Mucosa of descending colon (tissue), 3 donors: ENCODE data around the gene COBL. TPM values are rescaled to one million over a fixed set of nuclear protein-coding genes. Genes with fewer than 3 reads are reported as not detected.

ENCODE experiments used
- ATAC-seq: fragments of 200-7000 bp; cut with Tn5 transposase; one replicate; pipeline ENCODE4 v1.9.1; 2020; ENCODE audit warnings: mild to moderate bottlenecking, moderate library complexity
- DNase-seq, 3 donors: peaks; one replicate each; pipeline ENCODE4 v3.0.0-alpha.2; 2020
- H3K36me3 ChIP-seq: fragments of 200-600 bp; one replicate; pipeline ENCODE4 v1.8.0; 2021; ENCODE audit warnings: low read depth, mild to moderate bottlenecking
- H3K4me1 ChIP-seq: fragments of 200-600 bp; one replicate; pipeline ENCODE4 v1.8.0; 2021; ENCODE audit warnings: low read depth, mild to moderate bottlenecking
- H3K4me3 ChIP-seq: fragments of 200-600 bp; one replicate; pipeline ENCODE4 v1.8.0; 2021; ENCODE audit warnings: mild to moderate bottlenecking
- H3K9me3 ChIP-seq: fragments of 200-600 bp; one replicate; pipeline ENCODE4 v1.8.0; 2021; ENCODE audit warnings: mild to moderate bottlenecking
- intact Hi-C, 2 donors: fragments of 100-400 bp; cut with DNase I in 1 of 2; cut with micrococcal nuclease in 1 of 2; formaldehyde crosslinking; loops; one replicate each; pipeline versions ENCODE4 v1.11.0 to v1.11.1; 2022; cut with DNase I, micrococcal nuclease
- total RNA-seq, 3 donors: library from RNA; stranded (reverse); fragmentation: NEBNext Ultra II Directional in 2 of 3; extraction: Animal tissue kit (Norgen Biotek cat#: 25700) in 2 of 3; gene quantifications; one replicate each; pipeline versions ENCODE4 v1.2.1 to v1.2.4, GENCODE V29; 2021 to 2023
- TF ChIP-seq, protein P1 (sequence below): fragments of 200-600 bp; IDR thresholded peaks from one replicate; pipeline ENCODE4 v1.8.0; 2022; ENCODE audit warnings: antibody characterized with exemption, mild to moderate bottlenecking
- donor health status: DM: no; HTN: no; CAD: no; lungs with moderate emphysema.
- donor health status: DM: no; HTN: no; CAD: no.
- donor health status: DM: no; HTN: yes; CAD: no.

The COBL gene
- total RNA-seq, 3 donors from 2014 or later, result 48.6 to 91.8 (median 56.6) TPM

GRCh38 chr7:50977421-50977820, 339.2 kb downstream of the COBL start:
- no peaks in the 10 kb centered on the region for H3K9me3 ChIP-seq
- ATAC-seq (no peak), DNase-seq (no peak)
- no peak overlapping the region for H3K4me3 ChIP-seq
- intact Hi-C loops, result no loop called here
- no peaks in the 10 kb centered on the region for H3K36me3 ChIP-seq
- H3K4me1 ChIP-seq, result no peaks in the 10 kb centered on the region
- TF ChIP-seq, protein P1, sequence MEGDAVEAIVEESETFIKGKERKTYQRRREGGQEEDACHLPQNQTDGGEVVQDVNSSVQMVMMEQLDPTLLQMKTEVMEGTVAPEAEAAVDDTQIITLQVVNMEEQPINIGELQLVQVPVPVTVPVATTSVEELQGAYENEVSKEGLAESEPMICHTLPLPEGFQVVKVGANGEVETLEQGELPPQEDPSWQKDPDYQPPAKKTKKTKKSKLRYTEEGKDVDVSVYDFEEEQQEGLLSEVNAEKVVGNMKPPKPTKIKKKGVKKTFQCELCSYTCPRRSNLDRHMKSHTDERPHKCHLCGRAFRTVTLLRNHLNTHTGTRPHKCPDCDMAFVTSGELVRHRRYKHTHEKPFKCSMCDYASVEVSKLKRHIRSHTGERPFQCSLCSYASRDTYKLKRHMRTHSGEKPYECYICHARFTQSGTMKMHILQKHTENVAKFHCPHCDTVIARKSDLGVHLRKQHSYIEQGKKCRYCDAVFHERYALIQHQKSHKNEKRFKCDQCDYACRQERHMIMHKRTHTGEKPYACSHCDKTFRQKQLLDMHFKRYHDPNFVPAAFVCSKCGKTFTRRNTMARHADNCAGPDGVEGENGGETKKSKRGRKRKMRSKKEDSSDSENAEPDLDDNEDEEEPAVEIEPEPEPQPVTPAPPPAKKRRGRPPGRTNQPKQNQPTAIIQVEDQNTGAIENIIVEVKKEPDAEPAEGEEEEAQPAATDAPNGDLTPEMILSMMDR, result no peak

DNA sequence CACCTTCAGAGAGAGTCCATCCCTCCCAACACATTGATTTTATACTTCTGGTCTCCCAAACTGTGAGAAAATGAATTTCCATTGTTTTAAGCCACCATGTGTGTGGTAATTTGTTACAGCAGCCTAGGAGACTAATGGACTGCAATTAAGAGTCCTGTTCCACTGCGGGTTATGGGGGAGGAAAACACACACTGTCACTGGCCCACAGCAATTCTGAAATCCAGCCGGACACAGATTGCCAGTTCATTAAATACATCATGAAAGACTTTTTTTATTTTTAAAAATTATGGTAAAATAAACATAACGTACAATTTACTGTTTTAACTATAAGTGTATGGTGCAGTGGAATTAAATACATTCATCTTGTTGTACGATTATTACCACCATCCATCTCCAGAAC, 340.5 kb downstream of the COBL start:
- Histone ChIP-seq H3K36me3 (no peaks in the 10 kb centered on the region), H3K4me1 (no peaks in the 10 kb centered on the region), H3K9me3 (no peaks in the 10 kb centered on the region), H3K4me3 (no peak overlapping the region)
- no peak for ATAC-seq
- TF ChIP-seq, protein P1, result no peak
- intact Hi-C loops, result no loop called here
- no peak for DNase-seq

DNA sequence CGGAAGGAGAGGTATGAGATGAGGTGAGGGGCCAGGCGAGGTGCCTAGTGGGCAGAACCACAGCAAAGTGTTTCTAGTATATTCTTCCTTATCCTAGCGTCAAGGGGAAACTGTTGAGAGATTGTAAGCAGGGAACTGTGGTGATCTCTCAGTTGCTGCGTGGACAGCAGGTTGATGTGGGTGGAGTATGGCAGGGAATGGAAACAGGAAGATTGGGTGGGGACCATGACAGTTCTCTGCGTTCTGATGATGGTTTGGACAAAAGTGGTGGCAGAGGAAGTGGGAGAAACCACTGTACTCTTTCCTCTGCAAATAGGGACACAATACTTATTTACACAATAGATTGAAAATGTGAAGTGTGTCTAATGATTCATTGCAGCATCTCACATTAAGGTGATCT, 342.4 kb downstream of the COBL start:
- ATAC-seq (no peak), DNase-seq (no peak)
- TF ChIP-seq, protein P1, result no peak
- Histone ChIP-seq H3K4me3 (no peak overlapping the region), H3K36me3 (no peaks in the 10 kb centered on the region), H3K4me1 (no peaks in the 10 kb centered on the region), H3K9me3 (no peaks in the 10 kb centered on the region)
- intact Hi-C loops, result no loop called here

- TF ChIP-seq, protein P1, result no peak
- no peak for ATAC-seq
- H3K4me3 ChIP-seq, result no peak overlapping the region
- intact Hi-C loops, result no loop called here
- DNase-seq, result no peak
- H3K4me1 ChIP-seq, result no peaks in the 10 kb centered on the region
- no peaks in the 10 kb centered on the region for H3K36me3 ChIP-seq
- H3K9me3 ChIP-seq, result no peaks in the 10 kb centered on the region
Observed at GRCh38 chr7:50973814-50974213, 342.8 kb downstream of the COBL start.

DNA sequence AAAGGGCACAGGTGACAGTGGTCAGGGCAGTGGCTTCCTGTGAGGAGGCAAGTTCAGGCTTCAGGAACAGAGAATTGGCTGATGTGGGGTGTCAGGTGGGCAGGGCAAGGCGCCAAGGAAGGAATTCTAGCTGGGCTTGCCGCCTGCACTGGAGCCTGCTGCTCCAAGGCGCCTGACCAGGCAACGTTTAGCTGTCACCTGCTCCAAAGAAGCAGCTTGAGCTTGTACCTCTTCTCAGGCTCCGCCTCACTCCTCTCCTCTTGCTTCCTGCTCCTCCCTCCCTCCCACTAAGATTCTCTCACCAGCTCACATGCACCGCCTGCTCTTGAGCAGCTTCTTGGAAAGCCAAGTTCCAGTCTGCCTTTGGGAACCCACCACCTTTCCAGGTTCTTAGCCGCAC, 346.5 kb downstream of the COBL start:
- Histone ChIP-seq H3K4me1 (no peaks in the 10 kb centered on the region), H3K36me3 (no peaks in the 10 kb centered on the region), H3K4me3 (no peak overlapping the region), H3K9me3 (no peaks in the 10 kb centered on the region)
- peak; percentile 75 for ATAC-seq
- DNase-seq, result peak in 1 of 3 donors; percentile 16
- intact Hi-C loops, result no loop called here
- TF ChIP-seq, protein P1, result no peak
